ENCODE data around the gene SAMD1. TPM values are rescaled to one million over a fixed set of nuclear protein-coding genes. Genes with fewer than 3 reads are reported as not detected.

SAMD1 gene
- total RNA-seq, 4 donors from 2014 or later, result 23.2 to 61.1 (median 33.2) TPM

DNA sequence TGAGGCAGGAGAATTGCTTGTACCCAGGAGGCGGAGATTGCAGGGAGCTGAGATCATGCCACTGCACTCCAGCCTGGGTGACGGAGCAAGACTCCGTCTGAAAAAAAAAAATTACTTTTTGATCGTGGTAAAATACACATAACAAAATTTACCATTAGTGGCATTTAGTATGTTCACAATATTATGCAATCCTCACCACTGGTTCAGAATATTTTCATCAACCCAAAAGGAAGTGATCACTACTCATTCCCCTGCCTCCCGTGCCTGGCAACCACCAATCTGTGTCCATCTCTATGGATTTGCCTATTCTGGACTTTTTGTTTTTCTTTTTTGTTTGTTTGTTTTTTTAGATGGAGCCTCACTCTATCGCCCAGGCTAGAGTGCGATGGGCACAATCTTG, 27.4 kb downstream of the SAMD1 start:
- 70 to 71% methylated on average over 7 of the region's 7 CpGs for WGBS, 2 donors

DNA sequence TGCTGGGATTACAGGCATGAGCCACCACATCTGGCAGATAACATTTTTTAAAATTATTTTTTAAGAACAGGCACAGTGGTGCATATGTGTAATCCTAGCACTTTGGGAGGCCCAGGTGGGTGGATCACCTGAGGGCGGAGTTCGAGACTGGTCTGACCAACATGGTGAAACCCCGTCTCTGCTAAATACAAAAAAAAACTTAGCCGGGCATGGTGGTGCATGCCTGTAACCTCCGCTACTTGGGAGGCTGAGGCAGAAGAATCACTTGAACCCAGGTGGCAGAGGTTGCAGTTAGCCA, 28.0 kb downstream of the SAMD1 start:
- DNase-seq (ENCODE audit: low spot score in 2 of 2), result no peak
- TF ChIP-seq, protein P1, sequence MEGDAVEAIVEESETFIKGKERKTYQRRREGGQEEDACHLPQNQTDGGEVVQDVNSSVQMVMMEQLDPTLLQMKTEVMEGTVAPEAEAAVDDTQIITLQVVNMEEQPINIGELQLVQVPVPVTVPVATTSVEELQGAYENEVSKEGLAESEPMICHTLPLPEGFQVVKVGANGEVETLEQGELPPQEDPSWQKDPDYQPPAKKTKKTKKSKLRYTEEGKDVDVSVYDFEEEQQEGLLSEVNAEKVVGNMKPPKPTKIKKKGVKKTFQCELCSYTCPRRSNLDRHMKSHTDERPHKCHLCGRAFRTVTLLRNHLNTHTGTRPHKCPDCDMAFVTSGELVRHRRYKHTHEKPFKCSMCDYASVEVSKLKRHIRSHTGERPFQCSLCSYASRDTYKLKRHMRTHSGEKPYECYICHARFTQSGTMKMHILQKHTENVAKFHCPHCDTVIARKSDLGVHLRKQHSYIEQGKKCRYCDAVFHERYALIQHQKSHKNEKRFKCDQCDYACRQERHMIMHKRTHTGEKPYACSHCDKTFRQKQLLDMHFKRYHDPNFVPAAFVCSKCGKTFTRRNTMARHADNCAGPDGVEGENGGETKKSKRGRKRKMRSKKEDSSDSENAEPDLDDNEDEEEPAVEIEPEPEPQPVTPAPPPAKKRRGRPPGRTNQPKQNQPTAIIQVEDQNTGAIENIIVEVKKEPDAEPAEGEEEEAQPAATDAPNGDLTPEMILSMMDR (IDR thresholded peaks at IDR 0.05), result no peak
- TF ChIP-seq POLR2A (IDR thresholded peaks at IDR 0.05), result no peak
- H3K4me3 ChIP-seq (ENCODE audit: low read depth, poor library complexity, severe bottlenecking), result no peak overlapping the region
- 61 to 69% methylated on average over 5 of the region's 5 CpGs for WGBS, 2 donors
- intact Hi-C loops (cut with DNase I; ENCODE audit: low total_unique reads), result no loop called here

More for the DNA sequence above, 27.4 kb downstream of the SAMD1 start:
- intact Hi-C loops (cut with DNase I; ENCODE audit: low total_unique reads), result no loop called here
- DNase-seq (ENCODE audit: low spot score in 2 of 2), result no peak
- no peak overlapping the region for H3K4me3 ChIP-seq (ENCODE audit: low read depth, poor library complexity, severe bottlenecking)
- TF ChIP-seq POLR2A (IDR thresholded peaks at IDR 0.05), result no peak
- TF ChIP-seq, protein P1 (IDR thresholded peaks at IDR 0.05), result no peak

DNA sequence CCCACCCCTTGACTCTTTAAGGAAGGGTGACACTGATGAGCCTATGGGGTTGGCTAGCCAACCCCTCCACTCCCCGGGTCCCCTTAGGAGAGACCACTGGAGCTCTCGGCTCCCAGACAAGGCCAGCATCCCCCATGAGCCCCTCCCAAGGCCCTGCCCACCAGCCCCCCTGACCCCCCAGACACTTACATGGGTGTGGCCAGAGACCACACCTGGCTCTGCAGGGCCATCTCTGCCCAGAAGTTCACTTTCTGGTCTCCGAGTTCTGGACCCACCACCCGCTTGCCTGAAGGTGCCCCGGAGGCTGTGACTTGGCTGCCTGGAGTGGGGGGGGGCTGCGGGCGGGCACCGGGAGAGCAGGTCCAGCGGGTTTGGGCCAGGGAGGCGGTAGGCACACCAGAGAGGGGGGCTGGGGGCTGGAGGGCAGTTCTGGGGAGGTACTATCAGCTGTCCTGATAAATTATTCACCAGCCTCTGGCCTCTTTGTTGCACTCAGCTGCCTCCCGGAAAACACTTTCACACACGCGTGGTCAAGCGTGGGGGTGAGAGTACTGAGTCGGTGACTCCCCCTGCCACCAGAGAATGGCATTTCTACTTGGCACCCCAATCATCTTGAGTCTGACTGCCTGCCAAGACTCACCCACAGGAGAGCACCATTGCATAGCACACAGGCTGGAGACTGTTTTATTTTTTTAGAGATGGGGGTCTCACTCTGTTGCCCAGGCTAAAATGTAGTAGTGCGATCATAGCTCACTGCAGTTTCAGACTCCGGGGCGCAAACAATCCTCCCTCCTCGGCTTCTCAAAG, 28.6 kb downstream of the SAMD1 start, which contains the start of gene PALM3:
TSS of gene PALM3 (minus strand) at position 326 of the 807 bp plus-strand sequence. CDS start at position 230, 96 bp downstream.
- no peak within 1 kb of the TSS for H3K4me3 ChIP-seq (ENCODE audit: low read depth, poor library complexity, severe bottlenecking)
- TF ChIP-seq POLR2A (IDR thresholded peaks at IDR 0.05), result no peak
- TF ChIP-seq, protein P1 (IDR thresholded peaks at IDR 0.05), result no peak
- WGBS, 2 donors, result 39 to 55% methylated on average over 19 of the region's 19 CpGs
- peak in 1 of 2 donors; percentile 80 for DNase-seq (ENCODE audit: low spot score in 2 of 2)
- intact Hi-C loops (cut with DNase I; ENCODE audit: low total_unique reads), result no loop called here

DNA sequence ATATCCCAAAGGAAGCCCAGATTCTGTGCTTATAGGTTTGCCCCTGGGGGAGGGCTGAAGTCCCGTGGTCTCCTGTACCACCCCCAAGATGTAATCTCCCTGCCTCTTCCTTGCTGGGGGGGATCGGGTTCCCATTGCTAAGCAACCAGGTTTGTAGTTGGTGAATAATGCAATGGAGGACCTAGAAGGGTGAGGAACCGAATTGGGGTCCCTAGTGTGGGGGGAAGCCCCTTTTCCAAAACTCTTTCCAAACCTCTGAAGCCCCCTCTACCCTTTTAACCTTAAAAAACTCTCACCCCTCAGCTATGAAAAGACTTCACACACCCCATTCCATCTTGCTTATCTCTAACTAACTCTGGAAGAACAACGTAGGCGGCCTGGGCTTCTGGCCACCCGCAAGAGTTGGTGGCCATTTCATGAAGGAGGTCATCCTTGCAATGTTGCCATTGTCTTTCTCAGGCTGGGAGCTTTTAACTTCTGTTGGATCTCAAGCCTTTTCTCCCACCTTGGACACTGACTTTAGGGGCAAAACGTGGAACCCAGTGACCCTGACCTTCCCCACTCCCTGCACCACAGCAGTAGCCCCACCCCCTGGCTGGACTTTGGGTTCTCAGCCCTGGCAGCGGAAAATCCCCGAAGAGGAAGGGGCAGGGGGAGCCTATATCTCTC, 29.3 kb downstream of the SAMD1 start:
- no peak for DNase-seq (ENCODE audit: low spot score in 2 of 2)
- no peak overlapping the region for H3K4me3 ChIP-seq (ENCODE audit: low read depth, poor library complexity, severe bottlenecking)
- no peak for TF ChIP-seq POLR2A (IDR thresholded peaks at IDR 0.05)
- TF ChIP-seq, protein P1 (IDR thresholded peaks at IDR 0.05), result no peak
- intact Hi-C loops (cut with DNase I; ENCODE audit: low total_unique reads), result no loop called here
- WGBS, 2 donors, result 53 to 60% methylated on average over 9 of the region's 9 CpGs

DNA sequence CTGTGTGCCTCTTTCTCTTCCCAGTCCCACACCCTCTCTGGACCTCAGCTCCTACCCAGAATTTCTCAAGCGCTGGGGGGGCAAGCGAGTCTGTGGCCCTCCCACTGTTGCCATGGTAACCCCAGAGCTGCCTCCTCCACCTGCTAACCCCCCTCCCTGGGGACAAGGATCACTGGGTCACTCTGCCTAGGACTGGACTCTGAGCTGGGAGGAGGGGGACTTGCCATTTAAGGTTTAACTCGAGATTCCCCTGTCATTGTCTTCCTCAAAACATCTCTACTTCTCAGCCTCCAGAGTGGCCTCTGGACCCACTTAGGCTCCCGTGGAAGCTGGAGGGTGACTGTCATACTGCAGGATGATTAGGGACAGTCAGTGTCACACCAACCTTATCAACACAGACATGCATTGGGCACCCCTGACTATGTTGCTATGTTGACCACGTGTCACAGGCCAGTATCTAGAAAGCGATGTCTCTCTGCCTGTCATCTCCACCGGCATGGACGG, 30.8 kb downstream of the SAMD1 start:
- no peak overlapping the region for H3K4me3 ChIP-seq (ENCODE audit: low read depth, poor library complexity, severe bottlenecking)
- intact Hi-C loops (cut with DNase I; ENCODE audit: low total_unique reads), result loop anchor here (10.0 kb wide), 1 partner anchor 95 kb away; no protein-coding TSS in a partner anchor
- peak in 1 of 2 donors; percentile 75 for DNase-seq (ENCODE audit: low spot score in 2 of 2)
- 61 to 69% methylated on average over 8 of the region's 8 CpGs for WGBS, 2 donors
- TF ChIP-seq, protein P1 (IDR thresholded peaks at IDR 0.05), result no peak

Measured in lower leg skin (tissue), 4 donors.